ENCODE measurements around the gene MPPED2. TPM values are rescaled to one million over a fixed set of nuclear protein-coding genes. Genes with fewer than 3 reads are reported as not detected.

MPPED2 gene
- polyA plus RNA-seq, 3 donors = 0.29 to 0.59 (median 0.52) TPM

DNA sequence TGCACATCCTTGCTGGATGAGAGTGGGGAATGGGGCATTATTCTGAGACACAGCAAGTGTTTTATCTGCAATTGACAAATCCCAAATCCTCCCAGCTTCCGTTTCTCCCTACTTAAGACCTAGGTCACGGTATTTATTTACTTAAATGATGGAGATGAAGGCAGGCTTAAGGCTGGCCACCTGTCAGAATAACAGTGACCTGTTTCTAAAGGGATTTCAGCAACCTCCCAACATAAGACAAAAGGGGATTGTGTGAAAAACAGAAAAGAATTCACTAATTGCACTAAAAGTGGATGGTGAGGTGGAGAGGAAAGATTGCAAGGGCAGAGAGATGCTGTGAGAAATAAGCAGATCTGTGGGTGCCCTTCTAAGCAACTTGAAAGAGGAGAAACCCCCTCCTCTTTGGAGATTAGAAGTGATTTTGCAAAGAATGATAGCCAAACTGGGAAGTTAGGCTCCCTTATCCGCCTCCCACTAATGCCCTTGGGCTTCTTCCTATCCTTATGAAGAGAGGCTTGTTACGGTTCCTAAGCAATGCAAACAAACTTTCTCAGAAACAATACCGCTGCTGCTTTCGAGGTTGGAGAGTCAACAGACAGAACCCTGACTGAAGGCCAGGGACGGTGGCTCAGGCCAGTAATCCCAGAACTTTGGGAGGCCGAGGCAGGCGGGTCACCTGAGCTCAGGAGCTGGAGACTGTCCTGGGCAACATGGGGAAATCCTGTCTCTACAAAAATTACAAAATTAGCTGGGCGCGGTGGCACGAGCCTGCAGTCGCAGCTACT lies 179.0 kb downstream of the MPPED2 start:
- peaks cover 0 to 9% (median 2%) of the 10 kb centered on the region in 7 donors for H3K9me3 Mint-ChIP-seq
- Histone ChIP-seq H3K36me3 (replicated peaks in 1 of 2; ENCODE audit: control insufficient read depth in 1 of 2, insufficient read depth in 2 of 2, low read length in 2 of 2) (no peaks in the 10 kb centered on the region), H3K9ac (ENCODE audit: insufficient read depth, low read length, poor library complexity, severe bottlenecking) (no peak overlapping the region), H3K4me1 (ENCODE audit: control insufficient read depth in 1 of 2, insufficient read depth in 2 of 2, low read length in 2 of 2) (no peaks in the 10 kb centered on the region), H3K79me2 (ENCODE audit: insufficient read depth, low read length) (no peaks in the 10 kb centered on the region), H3K4me2 (replicated peaks; ENCODE audit: extremely low read depth, low read length, poor library complexity, severe bottlenecking) (no peak overlapping the region), H4K20me1 (ENCODE audit: insufficient read depth, low read length) (no peaks in the 10 kb centered on the region), H2AFZ (ENCODE audit: insufficient read depth, low read depth, low read length, poor library complexity, severe bottlenecking) (no peak overlapping the region), H3K4me3 (replicated peaks in 1 of 3; ENCODE audit: low read depth in 2 of 3, low read length in 3 of 3) (no peak overlapping the region), H3K9me3 (replicated peaks in 1 of 2; ENCODE audit: control insufficient read depth in 1 of 2, insufficient read depth in 1 of 2, low read length in 2 of 2) (no peaks in the 10 kb centered on the region), H3K27me3 (ENCODE audit: control insufficient read depth in 2 of 2, insufficient read depth in 2 of 2, low read length in 2 of 2) (no peaks in the 10 kb centered on the region), H3K27ac (ENCODE audit: low read depth in 1 of 2, low read length in 2 of 2) (no peak overlapping the region)
- H3K36me3 Mint-ChIP-seq = no peaks in the 10 kb centered on the region
- no peak overlapping the region for H3K4me3 Mint-ChIP-seq
- H3K27me3 Mint-ChIP-seq (ENCODE audit: low read depth in 3 of 3) = peaks cover 0 to 4% (median 0%) of the 10 kb centered on the region in 3 donors
- DNase-seq = no peak
- no peaks in the 10 kb centered on the region for H3K4me1 Mint-ChIP-seq
- TF ChIP-seq, protein P1, sequence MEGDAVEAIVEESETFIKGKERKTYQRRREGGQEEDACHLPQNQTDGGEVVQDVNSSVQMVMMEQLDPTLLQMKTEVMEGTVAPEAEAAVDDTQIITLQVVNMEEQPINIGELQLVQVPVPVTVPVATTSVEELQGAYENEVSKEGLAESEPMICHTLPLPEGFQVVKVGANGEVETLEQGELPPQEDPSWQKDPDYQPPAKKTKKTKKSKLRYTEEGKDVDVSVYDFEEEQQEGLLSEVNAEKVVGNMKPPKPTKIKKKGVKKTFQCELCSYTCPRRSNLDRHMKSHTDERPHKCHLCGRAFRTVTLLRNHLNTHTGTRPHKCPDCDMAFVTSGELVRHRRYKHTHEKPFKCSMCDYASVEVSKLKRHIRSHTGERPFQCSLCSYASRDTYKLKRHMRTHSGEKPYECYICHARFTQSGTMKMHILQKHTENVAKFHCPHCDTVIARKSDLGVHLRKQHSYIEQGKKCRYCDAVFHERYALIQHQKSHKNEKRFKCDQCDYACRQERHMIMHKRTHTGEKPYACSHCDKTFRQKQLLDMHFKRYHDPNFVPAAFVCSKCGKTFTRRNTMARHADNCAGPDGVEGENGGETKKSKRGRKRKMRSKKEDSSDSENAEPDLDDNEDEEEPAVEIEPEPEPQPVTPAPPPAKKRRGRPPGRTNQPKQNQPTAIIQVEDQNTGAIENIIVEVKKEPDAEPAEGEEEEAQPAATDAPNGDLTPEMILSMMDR (IDR thresholded peaks at IDR 0.05) = no peak
- intact Hi-C loops (cut with micrococcal nuclease) = no loop called here
- WGBS (ENCODE audit: insufficient coverage) = 86% methylated on average over 6 of the region's 13 CpGs
- no peak overlapping the region for H3K27ac Mint-ChIP-seq

DNA sequence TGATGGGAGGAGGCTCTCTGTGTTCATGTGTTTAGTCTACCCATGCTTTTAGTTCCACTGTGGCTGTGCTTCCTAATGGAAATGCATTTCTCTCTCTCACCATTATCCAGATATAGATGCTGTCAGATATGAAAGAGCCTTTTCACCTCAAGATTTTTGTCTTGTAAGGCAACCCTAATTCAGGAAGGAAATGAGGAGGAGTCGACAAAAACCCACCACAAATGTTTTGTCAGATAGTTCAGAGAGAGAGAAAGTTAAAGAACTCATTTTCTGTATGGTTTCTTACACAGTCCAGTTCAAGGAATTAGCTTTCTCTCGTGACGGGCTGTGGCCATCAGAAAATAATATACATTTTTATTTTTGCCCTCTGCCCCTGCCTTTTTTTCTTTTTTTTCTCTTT lies 180.8 kb downstream of the MPPED2 start:
- no peaks in the 10 kb centered on the region for H4K20me1 ChIP-seq (ENCODE audit: insufficient read depth, low read length)
- Mint-ChIP-seq H3K4me3 (no peak overlapping the region), H3K27ac (no peak overlapping the region), H3K9me3 (peaks cover 0 to 9% (median 4%) of the 10 kb centered on the region in 7 donors), H3K27me3 (ENCODE audit: low read depth in 3 of 3) (peaks cover 0 to 4% (median 0%) of the 10 kb centered on the region in 3 donors), H3K36me3 (no peaks in the 10 kb centered on the region), H3K4me1 (no peaks in the 10 kb centered on the region)
- WGBS (ENCODE audit: insufficient coverage) = no CpG with 5 or more reads among the region's 3 CpGs
- H3K36me3 ChIP-seq (replicated peaks in 1 of 2; ENCODE audit: control insufficient read depth in 1 of 2, insufficient read depth in 2 of 2, low read length in 2 of 2) = no peaks in the 10 kb centered on the region
- DNase-seq = no peak
- no peak overlapping the region for H3K4me3 ChIP-seq (replicated peaks in 1 of 3; ENCODE audit: low read depth in 2 of 3, low read length in 3 of 3)
- no peak overlapping the region for H3K27ac ChIP-seq (ENCODE audit: low read depth in 1 of 2, low read length in 2 of 2)
- TF ChIP-seq, protein P1 (IDR thresholded peaks at IDR 0.05) = no peak
- H3K9ac ChIP-seq (ENCODE audit: insufficient read depth, low read length, poor library complexity, severe bottlenecking) = no peak overlapping the region
- no peak overlapping the region for H2AFZ ChIP-seq (ENCODE audit: insufficient read depth, low read depth, low read length, poor library complexity, severe bottlenecking)
- no peaks in the 10 kb centered on the region for H3K9me3 ChIP-seq (replicated peaks in 1 of 2; ENCODE audit: control insufficient read depth in 1 of 2, insufficient read depth in 1 of 2, low read length in 2 of 2)
- no peak overlapping the region for H3K4me2 ChIP-seq (replicated peaks; ENCODE audit: extremely low read depth, low read length, poor library complexity, severe bottlenecking)
- no peaks in the 10 kb centered on the region for H3K27me3 ChIP-seq (ENCODE audit: control insufficient read depth in 2 of 2, insufficient read depth in 2 of 2, low read length in 2 of 2)
- H3K79me2 ChIP-seq (ENCODE audit: insufficient read depth, low read length) = no peaks in the 10 kb centered on the region
- no peaks in the 10 kb centered on the region for H3K4me1 ChIP-seq (ENCODE audit: control insufficient read depth in 1 of 2, insufficient read depth in 2 of 2, low read length in 2 of 2)
- intact Hi-C loops (cut with micrococcal nuclease) = no loop called here

All from CD14-positive monocyte (primary cell).